KG1 (cell line): Measurements from ENCODE around the gene ZDHHC24.

Source experiments
- DNase-seq: peaks from one replicate; lab custom pipeline; 2025; lab: John Stamatoyannopoulos, UW

ZDHHC24 gene

GRCh38 chr11:66495401-66495854 lies 50.4 kb downstream of the ZDHHC24 start:
- no peak for DNase-seq

GRCh38 chr11:66494935-66495334 lies 50.9 kb downstream of the ZDHHC24 start:
- DNase-seq = no peak

- DNase-seq = no peak
Measured at GRCh38 chr11:66494458-66494857, 51.4 kb downstream of the ZDHHC24 start.

GRCh38 chr11:66493130-66493529 lies 52.7 kb downstream of the ZDHHC24 start:
- DNase-seq = no peak

DNA sequence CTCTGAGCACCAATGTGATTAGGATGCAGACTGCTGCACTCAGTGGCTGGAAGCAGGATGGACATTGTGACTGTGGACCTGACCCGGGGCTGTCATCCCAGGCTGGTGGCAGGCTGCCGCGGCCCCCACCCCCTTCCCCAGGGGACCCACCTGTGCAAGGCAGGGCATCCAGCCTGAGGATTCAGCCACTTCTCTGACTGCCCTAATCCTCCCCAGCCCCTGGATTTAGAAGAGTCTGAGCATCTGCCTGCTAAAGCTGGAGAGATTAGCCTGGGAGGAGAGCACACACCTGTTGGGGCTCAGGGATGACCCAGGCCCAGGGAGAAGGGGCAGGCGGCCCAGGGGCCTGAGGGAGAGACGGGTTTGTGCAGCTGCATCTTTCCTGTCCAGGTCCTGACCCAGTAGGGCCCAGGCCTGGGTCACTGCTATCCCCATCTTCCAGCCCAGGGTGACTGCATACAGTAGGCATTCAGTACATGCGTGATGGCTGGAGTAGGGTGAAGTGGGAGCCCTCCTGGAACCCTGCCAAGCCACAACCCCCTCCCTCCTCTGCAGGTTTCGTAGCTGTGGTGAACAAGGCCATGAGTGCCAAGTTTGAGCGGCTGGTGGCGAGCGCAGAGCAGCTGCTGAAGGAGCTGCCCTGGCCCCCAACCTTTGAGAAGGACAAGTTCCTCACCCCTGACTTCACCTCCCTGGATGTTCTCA lies 53.5 kb downstream of the ZDHHC24 start:
- DNase-seq = no peak

DNA sequence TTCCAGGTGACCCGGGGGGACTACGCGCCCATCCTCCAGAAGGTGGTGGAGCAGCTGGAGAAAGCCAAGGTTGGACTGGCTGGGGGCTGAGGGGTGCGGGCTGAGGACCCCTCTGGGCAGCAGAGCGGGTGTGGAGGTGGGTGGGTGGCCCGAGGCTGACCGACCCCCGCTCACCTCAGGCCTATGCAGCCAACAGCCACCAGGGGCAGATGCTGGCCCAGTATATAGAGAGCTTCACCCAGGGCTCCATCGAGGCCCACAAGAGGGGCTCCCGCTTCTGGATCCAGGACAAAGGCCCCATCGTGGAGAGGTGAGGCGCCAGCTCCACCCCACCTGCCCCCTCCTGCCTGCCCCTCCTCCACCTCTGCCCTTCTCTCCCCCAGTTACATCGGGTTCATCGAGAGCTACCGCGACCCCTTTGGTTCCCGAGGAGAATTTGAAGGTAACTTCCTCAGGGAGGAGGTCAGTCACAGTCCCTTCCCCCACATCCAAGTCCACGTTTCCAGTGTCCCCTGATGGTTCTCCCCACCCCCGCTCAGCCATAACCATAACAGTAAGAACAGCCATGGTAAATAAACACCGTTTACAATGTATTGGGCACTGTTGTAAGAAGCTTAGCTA lies 54.4 kb downstream of the ZDHHC24 start:
- no peak for DNase-seq

- no peak for DNase-seq
Measured at GRCh38 chr11:66489636-66490035, 56.2 kb downstream of the ZDHHC24 start.

- DNase-seq = no peak
Measured at GRCh38 chr11:66488957-66489356, 56.9 kb downstream of the ZDHHC24 start.

DNA sequence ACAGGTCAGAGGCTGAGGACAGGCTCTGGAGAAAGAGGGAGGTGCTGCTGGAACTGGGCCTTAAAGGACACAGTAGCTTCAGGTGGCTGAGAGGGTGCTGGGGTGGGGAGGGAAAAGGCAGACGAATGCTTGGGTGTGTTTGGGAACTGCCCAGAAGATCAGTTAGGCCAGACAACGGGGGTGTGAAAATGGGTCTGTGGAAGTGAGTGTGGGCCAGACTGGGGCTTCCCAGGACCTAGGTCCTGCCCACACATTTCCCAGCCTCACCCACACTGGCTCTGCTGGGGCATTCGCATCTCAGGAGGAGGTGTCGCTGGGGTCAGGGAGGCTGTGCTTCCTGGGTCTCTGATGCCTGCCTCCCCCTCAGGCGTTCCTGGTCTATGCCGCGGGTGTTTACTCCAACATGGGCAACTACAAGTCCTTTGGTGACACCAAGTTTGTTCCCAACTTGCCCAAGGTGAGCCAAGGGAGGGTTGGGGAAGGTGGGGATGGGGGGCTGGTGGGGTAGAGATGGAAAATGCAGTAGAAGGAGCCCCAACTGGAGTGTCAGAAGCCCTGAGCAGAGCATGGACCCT lies 61.0 kb downstream of the ZDHHC24 start:
- no peak for DNase-seq

GRCh38 chr11:66480117-66480938 lies 65.5 kb downstream of the ZDHHC24 start, which contains the start of gene DPP3:
Gene DPP3 (plus strand): TSS chr11:66480434. CDS start chr11:66482201, 1,767 bp downstream.
- peak; percentile 99 for DNase-seq

GRCh38 chr11:66479394-66480116 lies 66.3 kb downstream of the ZDHHC24 start:
- no peak for DNase-seq

GRCh38 chr11:66478729-66479393 lies 67.0 kb downstream of the ZDHHC24 start:
- peak; percentile 28 for DNase-seq

GRCh38 chr11:66477263-66478201 lies 68.3 kb downstream of the ZDHHC24 start:
- DNase-seq = no peak

DNA sequence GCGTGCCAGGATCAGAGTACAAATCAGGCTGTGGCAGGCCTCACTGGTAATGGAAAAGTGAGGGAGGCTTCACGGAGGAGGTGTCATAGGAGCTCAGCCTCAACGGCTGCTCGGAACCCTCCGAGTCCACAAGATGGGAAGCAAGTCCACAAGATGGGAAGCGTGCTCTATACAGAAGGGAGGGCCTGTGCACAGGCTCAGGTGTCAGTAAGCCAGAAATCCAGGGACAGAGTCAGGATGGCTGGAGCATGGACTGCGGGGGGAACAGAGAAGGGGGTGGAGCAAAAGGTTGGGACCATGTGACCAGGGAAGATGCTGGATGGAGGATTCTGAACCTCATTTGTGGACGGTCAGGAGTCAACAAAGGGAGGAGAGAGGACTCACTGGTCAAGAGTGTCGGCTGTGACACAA lies 69.0 kb downstream of the ZDHHC24 start:
- no peak for DNase-seq

GRCh38 chr11:66476173-66476840 lies 69.5 kb downstream of the ZDHHC24 start:
- no peak for DNase-seq

- no peak for DNase-seq
Measured at GRCh38 chr11:66475349-66476172, 70.3 kb downstream of the ZDHHC24 start.

DNA sequence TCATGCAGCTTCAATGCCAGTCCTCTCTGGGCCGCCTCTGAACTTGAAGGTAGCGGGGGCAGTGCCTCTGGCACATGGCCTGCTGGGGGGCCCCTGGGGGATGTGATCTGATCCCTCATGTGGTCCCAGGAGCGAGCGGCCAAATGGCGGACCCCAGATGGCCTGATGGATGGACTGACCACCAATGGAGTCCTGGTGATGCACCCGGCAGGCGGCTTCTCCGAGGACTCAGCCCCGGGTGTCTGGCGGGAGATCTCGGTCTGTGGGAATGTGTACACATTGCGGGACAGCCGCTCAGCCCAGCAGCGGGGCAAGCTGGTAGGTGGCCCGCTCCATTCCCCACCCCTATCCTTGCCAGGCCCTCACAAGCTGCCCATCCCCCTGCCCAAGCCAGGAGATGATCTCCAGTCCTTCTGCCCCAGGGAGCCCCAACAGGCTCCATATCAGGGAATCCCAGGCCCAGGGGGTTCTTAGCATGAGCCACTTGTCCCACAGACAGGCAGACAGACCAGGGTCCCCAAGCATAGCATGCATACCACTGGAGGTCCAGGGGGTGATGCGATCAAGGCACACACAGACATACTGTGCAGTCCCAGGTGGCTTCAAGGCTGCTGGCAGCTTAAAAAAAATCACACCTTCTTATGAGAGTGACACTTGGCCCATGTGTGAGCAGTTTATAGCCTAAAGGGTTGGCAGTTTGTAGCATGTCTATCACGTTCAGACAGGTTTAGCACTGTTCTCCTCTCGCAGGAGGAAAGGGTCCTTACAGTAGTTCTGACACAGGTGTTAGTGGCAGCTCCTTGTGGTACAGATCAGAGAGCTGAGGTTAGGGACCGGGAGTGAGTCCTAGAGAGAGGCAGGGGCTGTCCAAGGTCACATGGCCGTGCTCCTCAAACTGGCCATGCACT lies 72.0 kb downstream of the ZDHHC24 start:
- DNase-seq = no peak
